Measurements from ENCODE around the gene LILRB3. TPM values are rescaled to one million over a fixed set of nuclear protein-coding genes. Genes with fewer than 3 reads are reported as not detected.

The LILRB3 gene
- total and polyA plus RNA-seq, 4 donors, result 0.61 to 26.7 (median 10.4) TPM

DNA sequence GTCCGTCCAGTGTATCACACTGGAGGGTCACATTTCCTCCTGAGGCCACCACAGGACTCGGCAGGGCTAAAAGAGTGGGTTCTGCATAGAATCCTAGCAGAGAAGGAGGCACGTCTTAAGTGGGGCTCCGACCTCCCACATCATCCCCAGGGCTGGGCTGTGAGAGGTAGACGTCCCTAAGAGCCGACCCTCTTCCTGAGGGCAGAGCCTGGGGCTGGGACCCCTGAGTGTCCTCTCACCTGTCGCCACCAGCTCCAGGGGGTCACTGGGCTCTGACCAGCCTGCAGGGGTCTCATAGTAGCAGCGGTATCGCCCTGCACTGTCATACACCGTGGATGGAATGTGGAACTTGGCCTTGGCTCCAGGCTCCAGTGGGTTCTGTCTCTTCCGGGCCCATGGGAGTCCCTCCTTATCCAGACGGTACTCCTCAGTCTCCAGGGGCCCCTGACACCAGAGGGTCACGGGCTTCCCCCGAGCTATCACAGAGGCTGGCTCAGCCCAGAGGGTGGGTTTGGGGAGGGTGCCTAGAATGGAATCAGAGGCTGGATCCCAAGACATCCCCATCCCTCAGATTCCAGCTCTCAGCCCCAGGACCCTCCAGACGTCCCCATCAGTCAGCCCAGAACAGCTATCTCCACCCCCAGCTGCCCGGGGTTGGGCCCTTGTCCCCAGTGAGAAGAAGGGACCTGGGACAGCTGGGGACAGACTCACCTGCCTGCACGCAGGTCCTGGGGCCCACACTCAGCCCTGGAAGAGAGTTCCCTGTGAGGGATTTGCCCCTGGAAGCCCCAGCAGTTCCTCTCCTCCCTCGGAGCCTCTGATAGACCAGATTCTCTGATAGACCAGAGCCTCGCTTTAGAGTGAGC lies 33.7 kb upstream of the LILRB3 start:
- no peak for ATAC-seq (ENCODE audit: low FRiP score)
- intact Hi-C loops (cut with DNase I), result no loop called here
- Histone ChIP-seq H3K9me3 (ENCODE audit: control insufficient read depth, low read length) (no peaks in the 10 kb centered on the region), H3K27me3 (ENCODE audit: control insufficient read depth in 1 of 2, insufficient read depth in 2 of 2, low read length in 1 of 2) (no peaks in the 10 kb centered on the region), H3K4me3 (ENCODE audit: low read length in 2 of 2) (no peak overlapping the region), H3K36me3 (ENCODE audit: control insufficient read depth in 1 of 2, insufficient read depth in 2 of 2, low read length in 1 of 2) (no peaks in the 10 kb centered on the region), H3K27ac (ENCODE audit: low read depth in 1 of 2, low read length in 2 of 2) (no peak overlapping the region), H3K4me1 (ENCODE audit: control insufficient read depth in 1 of 2, insufficient read depth in 2 of 2, low read length in 2 of 2) (no peaks in the 10 kb centered on the region)
- DNase-seq, result peak in 1 of 2 donors; percentile 26
- WGBS, 2 donors, result 63 to 64% methylated on average over 19 of the region's 19 CpGs

GRCh38 chr19:54255105-54255775 lies 32.4 kb upstream of the LILRB3 start:
- H3K27ac ChIP-seq (ENCODE audit: low read depth in 1 of 2, low read length in 2 of 2), result no peak overlapping the region
- no peaks in the 10 kb centered on the region for H3K36me3 ChIP-seq (ENCODE audit: control insufficient read depth in 1 of 2, insufficient read depth in 2 of 2, low read length in 1 of 2)
- H3K4me3 ChIP-seq (ENCODE audit: low read length in 2 of 2), result no peak overlapping the region
- no peak for ATAC-seq (ENCODE audit: low FRiP score)
- intact Hi-C loops (cut with DNase I), result no loop called here
- peak in 1 of 2 donors; percentile 40 for DNase-seq
- H3K9me3 ChIP-seq (ENCODE audit: control insufficient read depth, low read length), result no peaks in the 10 kb centered on the region
- 54 to 56% methylated on average over 24 to 26 of the region's 26 CpGs for WGBS, 2 donors
- no peaks in the 10 kb centered on the region for H3K27me3 ChIP-seq (ENCODE audit: control insufficient read depth in 1 of 2, insufficient read depth in 2 of 2, low read length in 1 of 2)
- H3K4me1 ChIP-seq (ENCODE audit: control insufficient read depth in 1 of 2, insufficient read depth in 2 of 2, low read length in 2 of 2), result no peaks in the 10 kb centered on the region

DNA sequence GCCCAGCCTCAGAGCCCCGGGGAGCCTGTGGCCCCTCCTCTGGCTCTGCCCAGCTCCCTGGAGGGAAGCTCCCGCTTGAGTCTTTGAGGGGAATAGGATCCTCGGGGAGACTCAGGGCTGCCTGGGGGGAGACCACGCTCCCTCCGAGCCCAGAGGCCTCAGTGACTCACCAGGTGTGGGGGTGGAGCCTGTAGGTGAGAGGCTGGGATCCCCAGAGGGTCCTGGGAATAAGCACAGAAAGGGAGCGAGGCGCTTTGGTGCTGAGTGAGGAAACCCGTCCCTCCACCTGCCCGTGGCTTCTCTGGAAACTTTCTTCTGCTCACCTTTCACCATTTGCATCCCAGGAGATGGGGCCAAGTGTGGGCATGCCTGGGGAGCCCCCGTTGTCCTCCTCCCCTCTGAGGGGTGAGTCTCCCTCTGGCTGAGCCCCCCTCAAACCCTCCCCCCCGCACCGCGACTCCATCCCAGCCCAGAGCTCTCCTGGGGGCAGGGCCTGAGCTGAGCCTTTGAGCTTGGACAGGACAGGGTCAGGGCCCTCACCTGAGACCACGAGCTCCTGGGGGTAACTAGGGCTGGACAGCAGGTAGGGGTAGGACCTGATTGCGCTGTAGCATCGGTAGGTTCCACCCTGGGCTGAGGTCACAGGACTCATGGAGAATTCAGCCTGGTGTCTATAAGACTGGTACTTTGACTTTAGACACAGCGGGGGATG lies 31.5 kb upstream of the LILRB3 start:
- H3K27ac ChIP-seq (ENCODE audit: low read depth in 1 of 2, low read length in 2 of 2), result no peak overlapping the region

GRCh38 chr19:54253331-54254194 lies 30.8 kb upstream of the LILRB3 start:
- ATAC-seq (ENCODE audit: low FRiP score), result no peak
- H3K36me3 ChIP-seq (ENCODE audit: control insufficient read depth in 1 of 2, insufficient read depth in 2 of 2, low read length in 1 of 2), result no peaks in the 10 kb centered on the region
- H3K4me3 ChIP-seq (ENCODE audit: low read length in 2 of 2), result no peak overlapping the region
- intact Hi-C loops (cut with DNase I), result no loop called here
- no peaks in the 10 kb centered on the region for H3K9me3 ChIP-seq (ENCODE audit: control insufficient read depth, low read length)
- no peaks in the 10 kb centered on the region for H3K4me1 ChIP-seq (ENCODE audit: control insufficient read depth in 1 of 2, insufficient read depth in 2 of 2, low read length in 2 of 2)
- H3K27ac ChIP-seq (ENCODE audit: low read depth in 1 of 2, low read length in 2 of 2), result no peak overlapping the region
- H3K27me3 ChIP-seq (ENCODE audit: control insufficient read depth in 1 of 2, insufficient read depth in 2 of 2, low read length in 1 of 2), result no peaks in the 10 kb centered on the region
- DNase-seq, result no peak
- WGBS, 2 donors, result 57 to 59% methylated on average over 18 to 23 of the region's 23 CpGs

More for the DNA sequence above, 31.5 kb upstream of the LILRB3 start:
- Histone ChIP-seq H3K27me3 (ENCODE audit: control insufficient read depth in 1 of 2, insufficient read depth in 2 of 2, low read length in 1 of 2) (no peaks in the 10 kb centered on the region), H3K36me3 (ENCODE audit: control insufficient read depth in 1 of 2, insufficient read depth in 2 of 2, low read length in 1 of 2) (no peaks in the 10 kb centered on the region), H3K9me3 (ENCODE audit: control insufficient read depth, low read length) (no peaks in the 10 kb centered on the region), H3K4me1 (ENCODE audit: control insufficient read depth in 1 of 2, insufficient read depth in 2 of 2, low read length in 2 of 2) (no peaks in the 10 kb centered on the region), H3K4me3 (ENCODE audit: low read length in 2 of 2) (no peak overlapping the region)
- no peak for ATAC-seq (ENCODE audit: low FRiP score)
- no peak for DNase-seq
- WGBS, 2 donors, result 51 to 52% methylated on average over 17 of the region's 17 CpGs
- intact Hi-C loops (cut with DNase I), result no loop called here

- ATAC-seq (ENCODE audit: low FRiP score) (no peak), DNase-seq (no peak)
- no peak overlapping the region for H3K4me3 ChIP-seq (ENCODE audit: low read length in 2 of 2)
- no peaks in the 10 kb centered on the region for H3K9me3 ChIP-seq (ENCODE audit: control insufficient read depth, low read length)
- WGBS, 2 donors, result 80 to 83% methylated on average over 11 of the region's 11 CpGs
- no peaks in the 10 kb centered on the region for H3K36me3 ChIP-seq (ENCODE audit: control insufficient read depth in 1 of 2, insufficient read depth in 2 of 2, low read length in 1 of 2)
- no peaks in the 10 kb centered on the region for H3K4me1 ChIP-seq (ENCODE audit: control insufficient read depth in 1 of 2, insufficient read depth in 2 of 2, low read length in 2 of 2)
- H3K27me3 ChIP-seq (ENCODE audit: control insufficient read depth in 1 of 2, insufficient read depth in 2 of 2, low read length in 1 of 2), result no peaks in the 10 kb centered on the region
- intact Hi-C loops (cut with DNase I), result no loop called here
- H3K27ac ChIP-seq (ENCODE audit: low read depth in 1 of 2, low read length in 2 of 2), result no peak overlapping the region
Measured at GRCh38 chr19:54252845-54253244, 30.0 kb upstream of the LILRB3 start.

GRCh38 chr19:54252243-54252642 lies 29.4 kb upstream of the LILRB3 start:
- no peak for ATAC-seq (ENCODE audit: low FRiP score)
- WGBS, 2 donors, result 63 to 69% methylated on average over 9 of the region's 9 CpGs
- H3K4me1 ChIP-seq (ENCODE audit: control insufficient read depth in 1 of 2, insufficient read depth in 2 of 2, low read length in 2 of 2), result no peaks in the 10 kb centered on the region
- H3K4me3 ChIP-seq (ENCODE audit: low read length in 2 of 2), result no peak overlapping the region
- no peaks in the 10 kb centered on the region for H3K9me3 ChIP-seq (ENCODE audit: control insufficient read depth, low read length)
- intact Hi-C loops (cut with DNase I), result no loop called here
- no peaks in the 10 kb centered on the region for H3K27me3 ChIP-seq (ENCODE audit: control insufficient read depth in 1 of 2, insufficient read depth in 2 of 2, low read length in 1 of 2)
- DNase-seq, result no peak
- H3K27ac ChIP-seq (ENCODE audit: low read depth in 1 of 2, low read length in 2 of 2), result no peak overlapping the region
- H3K36me3 ChIP-seq (ENCODE audit: control insufficient read depth in 1 of 2, insufficient read depth in 2 of 2, low read length in 1 of 2), result no peaks in the 10 kb centered on the region

GRCh38 chr19:54248016-54248601 lies 25.3 kb upstream of the LILRB3 start:
- no peaks in the 10 kb centered on the region for H3K4me1 ChIP-seq (ENCODE audit: control insufficient read depth in 1 of 2, insufficient read depth in 2 of 2, low read length in 2 of 2)
- no peaks in the 10 kb centered on the region for H3K27me3 ChIP-seq (ENCODE audit: control insufficient read depth in 1 of 2, insufficient read depth in 2 of 2, low read length in 1 of 2)
- H3K27ac ChIP-seq (ENCODE audit: low read depth in 1 of 2, low read length in 2 of 2), result no peak overlapping the region
- WGBS, 2 donors, result 63 to 64% methylated on average over 8 of the region's 8 CpGs
- peaks cover 3% of the 10 kb centered on the region for H3K9me3 ChIP-seq (ENCODE audit: control insufficient read depth, low read length)
- DNase-seq (peak in 1 of 2 donors; percentile 78), ATAC-seq (ENCODE audit: low FRiP score) (peak; percentile 52)
- H3K36me3 ChIP-seq (ENCODE audit: control insufficient read depth in 1 of 2, insufficient read depth in 2 of 2, low read length in 1 of 2), result no peaks in the 10 kb centered on the region
- intact Hi-C loops (cut with DNase I), result no loop called here
- no peak overlapping the region for H3K4me3 ChIP-seq (ENCODE audit: low read length in 2 of 2)
